A549 (cell line): ENCODE data around the gene PLEKHA5.

Experiments used
- BCL3 ChIP-seq: fragments of >200 bp; sonication (Bioruptor Twin); formaldehyde crosslinking; IDR thresholded peaks from 3 replicates; pipeline ENCODE4 v1.6.1; 2016
- CEBPB ChIP-seq, 2 experiments: fragments of >200 bp in 1 of 2; sonication (Bioruptor Twin) in 1 of 2; formaldehyde crosslinking in 1 of 2; IDR thresholded peaks; 2 replicates each; pipeline ENCODE4 v1.6.1; 2012 to 2016
- CTCF ChIP-seq: fragments of >200 bp; sonication (Bioruptor Twin); formaldehyde crosslinking; IDR thresholded peaks from 3 replicates; pipeline ENCODE4 v1.5.1; 2016
- EP300 ChIP-seq, 2 experiments: fragments of >200 bp; sonication (Bioruptor Twin); formaldehyde crosslinking; IDR thresholded peaks; 2 replicates in 1 of 2; 3 replicates in 1 of 2; pipeline ENCODE4 v1.6.1; 2016 to 2017
- GATA3 ChIP-seq: IDR thresholded peaks from 2 replicates; pipeline ENCODE4 v1.6.1; 2012; ENCODE audit warnings: borderline replicate concordance
- HDAC2 ChIP-seq: fragments of 200-600 bp; sonication (generic); IDR thresholded peaks from 2 replicates; pipeline ENCODE4 v1.6.1; 2016
- HEYL ChIP-seq: fragments of 250-450 bp; sonication (Bioruptor Pico); IDR thresholded peaks from 2 replicates; pipeline ENCODE4 v1.8.0; 2021; ENCODE audit warnings: mild to moderate bottlenecking, moderate library complexity
- KDM5A ChIP-seq: fragments of 200-600 bp; sonication (generic); IDR thresholded peaks from 2 replicates; pipeline ENCODE4 v1.6.1; 2016; ENCODE audit warnings: antibody characterized with exemption, mild to moderate bottlenecking
- MAX ChIP-seq: IDR thresholded peaks from 2 replicates; pipeline ENCODE4 v1.6.1; 2012
- POLR2A ChIP-seq: IDR thresholded peaks from 2 replicates; pipeline ENCODE4 v1.6.1; 2012; ENCODE audit warnings: mild to moderate bottlenecking, low read length
- RAD21 ChIP-seq, 2 experiments: fragments of >200 bp in 1 of 2; sonication (Bioruptor Twin) in 1 of 2; formaldehyde crosslinking in 1 of 2; IDR thresholded peaks in 1 of 2; conservative IDR thresholded peaks in 1 of 2; 2 replicates in 1 of 2; 3 replicates in 1 of 2; pipeline ENCODE4 v1.6.1; 2012 to 2018; ENCODE audit warnings: inconsistent platforms in 1 of 2
- USF2 ChIP-seq: fragments of 450-650 bp; IDR thresholded peaks from 2 replicates; pipeline ENCODE4 v1.6.1; 2014; ENCODE audit warnings: antibody characterized with exemption
- ZFP36 ChIP-seq: fragments of 450-650 bp; IDR thresholded peaks from 2 replicates; pipeline ENCODE4 v1.6.1; 2014; ENCODE audit warnings: borderline replicate concordance; ENCODE audit not compliant: partially characterized antibody

- TF ChIP-seq CTCF = no peak
- TF ChIP-seq GATA3 = no peak
- no peak for TF ChIP-seq POLR2A
- TF ChIP-seq CEBPB (IDR thresholded peaks at IDR 0.05) = no peak
- no peak for TF ChIP-seq RAD21 (conservative IDR thresholded peaks at IDR 0.05 in 1 of 2, IDR thresholded peaks at IDR 0.05 in 1 of 2)
- TF ChIP-seq BCL3 = no peak
- no peak for TF ChIP-seq HDAC2
- no peak for TF ChIP-seq EP300 (IDR thresholded peaks at IDR 0.05)
- no peak for TF ChIP-seq HEYL (CRISPR knock-in tag)
- no peak for TF ChIP-seq MAX
- no peak for TF ChIP-seq ZFP36
- no peak for TF ChIP-seq USF2
- no peak for TF ChIP-seq KDM5A
Measured at GRCh38 chr12:19140381-19141236, 11.1 kb downstream of the PLEKHA5 start.
